GM06990 (cell line): ENCODE results near the gene DCDC2B.

ENCODE experiments used
- DNase-seq: peaks from one replicate; pipeline ENCODE4 v3.0.0-alpha.2; 2011; ENCODE audit not compliant: insufficient read length; ENCODE audit errors: extremely low read depth
- H3K27me3 ChIP-seq: replicated peaks from 2 replicates; pipeline ENCODE4 v1.6.0; 2011; ENCODE audit warnings: low read length; ENCODE audit not compliant: control insufficient read depth, insufficient read depth
- H3K36me3 ChIP-seq: 2 replicates; pipeline ENCODE4 v1.5.1; 2011; ENCODE audit warnings: low read length; ENCODE audit not compliant: control insufficient read depth, insufficient read depth
- H3K4me3 ChIP-seq: replicated peaks from 2 replicates; pipeline ENCODE4 v1.5.1; 2011; ENCODE audit warnings: low read depth, mild to moderate bottlenecking, control low read depth, low read length
- TF ChIP-seq, protein P1 (sequence below): IDR thresholded peaks from 2 replicates; pipeline ENCODE4 v1.5.1; 2011; ENCODE audit warnings: low read length, control low read depth, mild to moderate bottlenecking, inconsistent platforms; ENCODE audit not compliant: insufficient read depth, poor library complexity, severe bottlenecking

DCDC2B gene

GRCh38 chr1:32201011-32201855 is 7.7 kb upstream of the DCDC2B start:
- peaks cover 15% of the 10 kb centered on the region for H3K36me3 ChIP-seq
- peak overlapping the region; percentile 68 for H3K4me3 ChIP-seq
- H3K27me3 ChIP-seq, result no peaks in the 10 kb centered on the region
- TF ChIP-seq, protein P1, sequence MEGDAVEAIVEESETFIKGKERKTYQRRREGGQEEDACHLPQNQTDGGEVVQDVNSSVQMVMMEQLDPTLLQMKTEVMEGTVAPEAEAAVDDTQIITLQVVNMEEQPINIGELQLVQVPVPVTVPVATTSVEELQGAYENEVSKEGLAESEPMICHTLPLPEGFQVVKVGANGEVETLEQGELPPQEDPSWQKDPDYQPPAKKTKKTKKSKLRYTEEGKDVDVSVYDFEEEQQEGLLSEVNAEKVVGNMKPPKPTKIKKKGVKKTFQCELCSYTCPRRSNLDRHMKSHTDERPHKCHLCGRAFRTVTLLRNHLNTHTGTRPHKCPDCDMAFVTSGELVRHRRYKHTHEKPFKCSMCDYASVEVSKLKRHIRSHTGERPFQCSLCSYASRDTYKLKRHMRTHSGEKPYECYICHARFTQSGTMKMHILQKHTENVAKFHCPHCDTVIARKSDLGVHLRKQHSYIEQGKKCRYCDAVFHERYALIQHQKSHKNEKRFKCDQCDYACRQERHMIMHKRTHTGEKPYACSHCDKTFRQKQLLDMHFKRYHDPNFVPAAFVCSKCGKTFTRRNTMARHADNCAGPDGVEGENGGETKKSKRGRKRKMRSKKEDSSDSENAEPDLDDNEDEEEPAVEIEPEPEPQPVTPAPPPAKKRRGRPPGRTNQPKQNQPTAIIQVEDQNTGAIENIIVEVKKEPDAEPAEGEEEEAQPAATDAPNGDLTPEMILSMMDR, result peak; percentile 18
- DNase-seq, result peak; percentile 77

- no peak for DNase-seq
- TF ChIP-seq, protein P1, result no peak
- Histone ChIP-seq H3K27me3 (no peaks in the 10 kb centered on the region), H3K4me3 (no peak overlapping the region), H3K36me3 (peaks cover 8% of the 10 kb centered on the region)
Observed at GRCh38 chr1:32204943-32205361, 3.9 kb upstream of the DCDC2B start.

GRCh38 chr1:32205401-32206370 is 3.2 kb upstream of the DCDC2B start, which contains the start of gene IQCC:
Gene IQCC, plus strand, starts transcription at chr1:32205671. Its CDS starts 11 bp downstream, at chr1:32205682.
- H3K36me3 ChIP-seq, result peaks cover 8% of the 10 kb centered on the region
- TF ChIP-seq, protein P1, result no peak
- H3K27me3 ChIP-seq, result no peaks in the 10 kb centered on the region
- DNase-seq, result peak; percentile 87
- peak within 1 kb of the TSS; percentile 79 for H3K4me3 ChIP-seq

DNA sequence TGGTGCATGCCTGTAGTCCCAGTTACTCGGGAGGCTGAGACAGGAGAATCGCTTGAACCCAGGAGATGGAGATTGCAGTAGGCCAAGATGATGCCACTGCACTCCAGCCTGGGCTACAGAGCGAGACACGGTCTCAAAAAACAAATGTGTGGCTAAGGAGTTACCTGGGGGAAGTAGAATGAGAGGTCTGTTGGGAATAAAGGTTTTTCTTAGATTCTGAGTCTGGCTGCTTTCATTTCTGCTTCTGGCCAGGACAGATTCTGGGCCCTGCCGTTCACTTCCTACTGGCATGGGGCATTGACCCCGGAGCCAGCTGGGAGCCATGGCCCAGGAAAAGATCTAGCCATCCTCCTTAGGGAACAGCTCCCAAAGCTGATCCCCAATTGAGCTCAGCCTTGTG is 420 bp upstream of the DCDC2B start:
- Histone ChIP-seq H3K36me3 (peaks cover 9% of the 10 kb centered on the region), H3K27me3 (no peaks in the 10 kb centered on the region), H3K4me3 (no peak overlapping the region)
- TF ChIP-seq, protein P1, result no peak
- DNase-seq, result no peak

GRCh38 chr1:32215629-32216480 is 7.0 kb downstream of the DCDC2B start:
- TF ChIP-seq, protein P1, result peak; percentile 84
- DNase-seq, result no peak
- Histone ChIP-seq H3K36me3 (peaks cover 9% of the 10 kb centered on the region), H3K27me3 (no peaks in the 10 kb centered on the region), H3K4me3 (no peak overlapping the region)
